Psoas muscle (tissue), 8 donors: Measurements from ENCODE around the gene RAB33B. TPM values are rescaled to one million over a fixed set of nuclear protein-coding genes. Genes with fewer than 3 reads are reported as not detected.

ENCODE experiments used
- ATAC-seq, 4 donors: fragments of 200-7000 bp; cut with Tn5 transposase; one replicate each; pipeline ENCODE4 v1.9.1; 2020; ENCODE audit warnings: moderate library complexity in 3 of 4, mild to moderate bottlenecking in 2 of 4
- DNase-seq, 2 donors: peaks; one replicate each; pipeline ENCODE4 v3.0.0-alpha.2; 2020
- H3K27ac ChIP-seq: fragments of 200-600 bp; one replicate; pipeline ENCODE4 v1.8.0; 2022
- H3K27me3 ChIP-seq, 3 donors: fragments of 200-600 bp in 1 of 3; one replicate each; pipeline versions ENCODE4 v1.6.1 to v1.8.0; 2013 to 2022; ENCODE audit warnings: low read length in 2 of 3, mild to moderate bottlenecking in 2 of 3, moderate library complexity in 1 of 3; ENCODE audit not compliant: insufficient read depth in 3 of 3
- H3K36me3 ChIP-seq, 2 donors: fragments of 200-600 bp in 1 of 2; one replicate each; pipeline versions ENCODE4 v1.6.1 to v1.8.0; 2013 to 2022; ENCODE audit warnings: low read depth in 1 of 2, mild to moderate bottlenecking in 1 of 2, moderate library complexity in 1 of 2; ENCODE audit not compliant: insufficient read depth in 1 of 2
- H3K4me1 ChIP-seq: fragments of 200-600 bp; one replicate; pipeline ENCODE4 v1.8.0; 2022
- H3K4me3 ChIP-seq: fragments of 200-600 bp; one replicate; pipeline ENCODE4 v1.8.0; 2022; ENCODE audit warnings: mild to moderate bottlenecking
- H3K9me3 ChIP-seq: fragments of 200-600 bp; one replicate; pipeline ENCODE4 v1.8.0; 2022
- WGBS, 3 donors: extraction: QIAGEN DNeasy Blood & Tissue Kit; methylation state at CpG; one replicate each; pipeline versions ENCODE4 v1.1.6 to v1.1.7; 2013; 5-methylcytosine and 5-hydroxymethylcytosine counted together
- intact Hi-C, 2 donors: fragments of 100-400 bp; cut with DNase I; formaldehyde crosslinking; loops; one replicate each; pipeline versions ENCODE4 v1.11.0 to v1.14.2; 2022
- polyA plus RNA-seq, 3 donors: library from polyadenylated mRNA; stranded (reverse); fragments of 200-250 nt; gene quantifications; one replicate each; pipeline ENCODE4 v1.2.3, GENCODE V29; 2013
- total RNA-seq, 4 donors: library from RNA; stranded (reverse); fragmentation: NEBNext Ultra II Directional in 2 of 4; extraction: Animal tissue kit (Norgen Biotek cat#: 25700) in 2 of 4; gene quantifications; one replicate each; pipeline versions ENCODE4 v1.2.1 to v1.2.4, GENCODE V29; 2021 to 2023
- TF ChIP-seq, protein P1 (sequence below): fragments of 200-600 bp; IDR thresholded peaks from one replicate; pipeline ENCODE4 v1.8.0; 2022; ENCODE audit warnings: antibody characterized with exemption
- donor health status: healthy with polysubstance abuse.
- donor health status: DM: no; HTN: no; CAD: no; lungs with moderate emphysema.
- donor health status: Bipolar disorder and iron deficiency.
- donor health status: healthy.
- donor health status: DM: yes; HTN: yes; CAD: no.
- donor health status: DM: no; HTN: no; CAD: no.
- donor health status: DM: no; HTN: no; CAD: no.
- donor health status: DM: yes; HTN: yes; CAD: no.

The RAB33B gene
- total and polyA plus RNA-seq, 7 donors = 1.3 to 4.0 (median 3.4) TPM

DNA sequence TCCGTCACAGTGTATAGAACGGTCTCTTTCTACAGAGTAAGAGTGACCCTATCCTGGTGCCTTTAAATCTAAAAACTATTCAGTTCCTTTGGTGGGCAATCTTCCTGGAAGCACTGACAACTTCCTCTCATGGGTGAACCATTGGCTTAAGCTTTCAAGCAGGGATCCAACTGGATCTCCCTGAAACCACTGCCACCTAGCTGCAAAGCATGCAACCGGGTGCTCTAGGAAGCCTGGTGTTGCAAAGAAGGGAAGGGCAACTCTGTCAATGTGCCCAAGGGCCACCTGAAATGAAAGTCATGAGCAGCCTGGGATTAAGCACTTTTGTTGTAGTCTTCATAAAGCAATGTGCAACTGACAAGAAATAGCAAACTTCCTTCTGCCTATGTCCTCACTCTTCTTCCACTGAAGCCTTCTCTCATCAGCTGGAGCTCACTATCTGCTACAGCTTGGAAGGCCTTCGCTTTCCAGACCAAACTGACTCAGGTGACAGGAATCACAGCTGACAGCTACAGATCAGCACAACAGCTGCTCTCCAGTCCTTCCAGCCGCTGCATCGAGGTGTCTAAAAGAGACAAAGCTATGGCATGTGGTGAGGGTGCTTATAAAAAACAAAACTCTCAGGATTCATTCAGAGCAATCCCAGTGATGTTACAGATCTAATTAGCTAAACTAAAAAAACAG lies 55.9 kb downstream of the RAB33B start:
- DNase-seq = no peak
- Histone ChIP-seq H3K27ac (peak overlapping the region; percentile 48), H3K27me3 (no peaks in the 10 kb centered on the region), H3K36me3 (peaks cover 0 to 79% of the 10 kb centered on the region in 2 donors), H3K4me1 (peaks cover 48% of the 10 kb centered on the region), H3K9me3 (no peaks in the 10 kb centered on the region), H3K4me3 (no peak overlapping the region)
- WGBS, 3 donors = 52 to 64% (median 53%) methylated on average over 6 of the region's 6 CpGs
- ATAC-seq = peak; percentile 54 to 69 (median 64)
- TF ChIP-seq, protein P1, sequence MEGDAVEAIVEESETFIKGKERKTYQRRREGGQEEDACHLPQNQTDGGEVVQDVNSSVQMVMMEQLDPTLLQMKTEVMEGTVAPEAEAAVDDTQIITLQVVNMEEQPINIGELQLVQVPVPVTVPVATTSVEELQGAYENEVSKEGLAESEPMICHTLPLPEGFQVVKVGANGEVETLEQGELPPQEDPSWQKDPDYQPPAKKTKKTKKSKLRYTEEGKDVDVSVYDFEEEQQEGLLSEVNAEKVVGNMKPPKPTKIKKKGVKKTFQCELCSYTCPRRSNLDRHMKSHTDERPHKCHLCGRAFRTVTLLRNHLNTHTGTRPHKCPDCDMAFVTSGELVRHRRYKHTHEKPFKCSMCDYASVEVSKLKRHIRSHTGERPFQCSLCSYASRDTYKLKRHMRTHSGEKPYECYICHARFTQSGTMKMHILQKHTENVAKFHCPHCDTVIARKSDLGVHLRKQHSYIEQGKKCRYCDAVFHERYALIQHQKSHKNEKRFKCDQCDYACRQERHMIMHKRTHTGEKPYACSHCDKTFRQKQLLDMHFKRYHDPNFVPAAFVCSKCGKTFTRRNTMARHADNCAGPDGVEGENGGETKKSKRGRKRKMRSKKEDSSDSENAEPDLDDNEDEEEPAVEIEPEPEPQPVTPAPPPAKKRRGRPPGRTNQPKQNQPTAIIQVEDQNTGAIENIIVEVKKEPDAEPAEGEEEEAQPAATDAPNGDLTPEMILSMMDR = peak; percentile 47
- intact Hi-C loops = loop anchor here (5.0 kb wide), 2 partner anchors 53 to 93 kb away; no protein-coding TSS in a partner anchor

DNA sequence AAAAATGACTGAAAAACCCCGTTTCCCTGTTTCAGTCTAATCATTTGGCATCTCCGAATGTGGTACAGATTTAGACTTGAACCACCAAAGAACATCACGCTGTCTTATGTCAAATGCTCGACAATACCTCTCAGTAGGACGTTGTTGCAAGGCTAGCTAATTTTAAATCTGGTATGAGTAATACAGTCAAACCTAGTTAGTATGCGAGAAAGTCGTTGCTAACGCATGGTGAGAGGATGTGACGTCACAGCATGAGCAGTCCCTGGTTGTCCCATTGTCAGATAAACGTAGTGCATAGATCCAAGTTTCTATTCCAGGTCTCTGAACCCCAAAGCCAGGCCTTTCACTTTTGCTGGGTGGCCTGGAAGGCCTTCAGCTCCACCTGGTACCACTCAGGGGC lies 57.4 kb downstream of the RAB33B start:
- Histone ChIP-seq H3K27me3 (no peaks in the 10 kb centered on the region), H3K27ac (peak overlapping the region; percentile 68), H3K9me3 (no peaks in the 10 kb centered on the region), H3K36me3 (peaks cover 0 to 72% of the 10 kb centered on the region in 2 donors), H3K4me1 (peaks cover 60% of the 10 kb centered on the region), H3K4me3 (no peak overlapping the region)
- ATAC-seq = peak; percentile 46 to 84 (median 75)
- intact Hi-C loops = no loop called here
- 52 to 72% (median 55%) methylated on average over 10 of the region's 10 CpGs for WGBS, 3 donors
- TF ChIP-seq, protein P1 = no peak
- DNase-seq = no peak

DNA sequence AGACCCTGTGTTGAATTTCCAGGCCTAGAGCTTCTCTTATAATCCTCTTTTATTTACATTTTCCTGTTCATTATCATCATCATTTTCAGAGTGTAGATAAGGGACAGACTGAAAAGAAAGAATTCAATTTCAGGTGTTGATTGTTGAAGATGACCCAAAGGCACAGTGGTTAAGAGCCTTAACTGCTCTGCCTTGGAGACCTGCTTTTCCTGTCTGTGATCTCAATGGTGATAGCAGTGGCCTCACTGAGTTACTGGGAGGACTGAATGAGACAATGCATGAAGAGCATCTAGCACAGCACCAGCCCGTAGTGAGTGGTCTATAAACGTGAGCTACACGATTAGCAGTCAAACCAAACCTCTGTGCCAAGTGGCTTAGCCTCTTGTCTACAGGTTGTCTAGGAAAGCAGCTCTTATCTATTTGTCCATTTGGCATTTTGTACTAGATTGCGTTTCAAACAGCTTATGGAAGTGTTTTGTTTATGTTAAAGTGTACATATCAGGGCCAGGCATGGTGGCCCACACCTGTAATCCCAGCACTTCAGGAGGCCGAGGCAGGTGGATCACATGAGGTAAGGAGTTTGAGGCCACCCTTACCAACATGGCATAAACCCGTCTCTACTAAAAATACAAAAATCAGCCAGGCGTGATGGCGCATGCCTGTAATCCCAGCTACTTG lies 60.6 kb downstream of the RAB33B start:
- H3K27ac ChIP-seq = peak overlapping the region; percentile 66
- H3K4me3 ChIP-seq = no peak overlapping the region
- WGBS, 3 donors = 67 to 89% (median 68%) methylated on average over 8 of the region's 8 CpGs
- TF ChIP-seq, protein P1 = no peak
- peaks cover 4 to 76% of the 10 kb centered on the region in 2 donors for H3K36me3 ChIP-seq
- H3K9me3 ChIP-seq = no peaks in the 10 kb centered on the region
- no peak for ATAC-seq
- H3K27me3 ChIP-seq = no peaks in the 10 kb centered on the region
- intact Hi-C loops = loop anchor here in 1 of 2 donors (5.0 kb wide), 1 partner anchor 48 kb away; no protein-coding TSS in a partner anchor
- DNase-seq = no peak
- peaks cover 47% of the 10 kb centered on the region for H3K4me1 ChIP-seq

DNA sequence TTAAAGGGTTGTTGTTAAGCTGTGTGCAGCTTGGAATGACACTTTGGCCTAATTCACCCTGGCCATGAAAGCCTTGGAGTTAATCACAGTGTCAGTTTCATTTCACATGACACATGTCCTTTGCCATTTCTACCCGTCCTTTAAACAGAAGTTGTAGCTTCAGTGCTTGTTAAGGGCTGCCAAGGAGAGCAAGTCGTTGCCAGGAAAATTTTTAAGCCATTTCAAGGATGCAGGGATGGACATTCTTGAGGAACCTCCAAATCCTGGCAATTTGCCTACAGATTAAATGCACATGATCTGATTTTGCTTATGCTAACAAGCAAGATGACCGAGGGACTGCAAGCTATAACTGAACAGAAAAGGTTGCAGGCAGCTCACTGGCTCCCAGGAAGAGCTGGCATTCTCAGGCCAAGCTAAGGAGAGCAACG lies 61.6 kb downstream of the RAB33B start:
- Histone ChIP-seq H3K9me3 (no peaks in the 10 kb centered on the region), H3K36me3 (peaks cover 4 to 76% of the 10 kb centered on the region in 2 donors), H3K27me3 (no peaks in the 10 kb centered on the region), H3K4me1 (peaks cover 40% of the 10 kb centered on the region), H3K4me3 (no peak overlapping the region), H3K27ac (peak overlapping the region; percentile 66)
- 7 to 14% (median 9%) methylated on average over 4 of the region's 4 CpGs for WGBS, 3 donors
- peak; percentile 57 to 87 (median 72) for ATAC-seq
- TF ChIP-seq, protein P1 = no peak
- intact Hi-C loops = loop anchor here in 1 of 2 donors (5.0 kb wide), 1 partner anchor 47 kb away; no protein-coding TSS in a partner anchor
- no peak for DNase-seq
